Panc1 (cell line): Measurements from ENCODE around the gene SECTM1. TPM values are rescaled to one million over a fixed set of nuclear protein-coding genes. Genes with fewer than 3 reads are reported as not detected.

Source experiments
- ATAC-seq: fragments of 200-7000 bp; cut with Tn5 transposase; 2 replicates; pipeline ENCODE4 v1.9.1; 2020; ENCODE audit warnings: mild to moderate bottlenecking, moderate library complexity
- BruUV-seq: library from RNA; stranded (reverse); fragments of 400-500 nt; replicated peaks from 2 replicates; lab custom pipeline; 2021; lab: Mats Ljungman, UMichigan
- CTCF ChIA-PET: fragments of 300-600 bp; sonication (Branson Sonifier 250); formaldehyde crosslinking; loops from one replicate; lab custom pipeline; 2022; ENCODE audit warnings: antibody characterized with exemption; lab: Charles Lee
- POLR2A ChIA-PET: fragments of 300-600 bp; sonication (Branson Sonifier 250); formaldehyde crosslinking; loops from one replicate; lab custom pipeline; 2022; ENCODE audit warnings: antibody characterized with exemption; lab: Charles Lee
- DNase-seq: peaks from one replicate; pipeline ENCODE4 v3.0.0-alpha.2; 2010; ENCODE audit warnings: low read depth, low spot score
- H3K27ac ChIP-seq: 2 replicates; pipeline ENCODE4 v1.5.1; 2011; ENCODE audit warnings: mild to moderate bottlenecking, low read length, inconsistent platforms
- H3K27me3 ChIP-seq: fragments of 200-500 bp; sonication (Bioruptor generic); 2 replicates; pipeline ENCODE4 v1.6.0; 2014; ENCODE audit warnings: low read length, inconsistent platforms; ENCODE audit not compliant: control insufficient read depth, insufficient read depth
- H3K36me3 ChIP-seq: fragments of 200-500 bp; sonication (Bioruptor generic); 2 replicates; pipeline ENCODE4 v1.5.1; 2014; ENCODE audit warnings: inconsistent platforms, mild to moderate bottlenecking, low read length, moderate library complexity; ENCODE audit not compliant: control insufficient read depth, insufficient read depth
- H3K4me1 ChIP-seq: 2 replicates; pipeline ENCODE4 v1.5.1; 2011; ENCODE audit warnings: inconsistent platforms, mild to moderate bottlenecking, low read length, moderate library complexity; ENCODE audit not compliant: control insufficient read depth, insufficient read depth
- H3K4me3 ChIP-seq, 2 experiments: 2 replicates each; pipeline ENCODE4 v1.5.1; 2011 to 2012; ENCODE audit warnings: low read depth in 2 of 2, low read length in 2 of 2, mild to moderate bottlenecking in 2 of 2, inconsistent platforms in 1 of 2, moderate library complexity in 1 of 2
- H3K9me3 ChIP-seq: fragments of 200-500 bp; sonication (Bioruptor generic); 2 replicates; pipeline ENCODE4 v1.5.1; 2014; ENCODE audit warnings: low read depth, mild to moderate bottlenecking, inconsistent platforms, low read length, moderate library complexity; ENCODE audit not compliant: control insufficient read depth, insufficient read depth
- POLR2AphosphoS5 ChIP-seq: IDR thresholded peaks from 2 replicates; pipeline ENCODE4 v1.6.1; 2012; ENCODE audit warnings: mild to moderate bottlenecking, low read depth, low read length, moderate library complexity
- SIN3A ChIP-seq: IDR thresholded peaks from 2 replicates; pipeline ENCODE4 v1.6.1; 2012; ENCODE audit warnings: low read depth, mild to moderate bottlenecking, low read length, moderate library complexity, borderline replicate concordance; ENCODE audit not compliant: insufficient read depth
- TCF7L2 ChIP-seq: IDR thresholded peaks from 2 replicates; pipeline ENCODE4 v1.6.1; 2011; ENCODE audit warnings: mild to moderate bottlenecking, low read depth, low read length, inconsistent platforms
- in situ Hi-C: cut with HindIII; loops from 2 replicates; pipeline ENCODE4 v1.10.0; 2016; ENCODE audit warnings: low sequenced_read_pairs, low pct_unique_long_range_greater_than_20kb
- intact Hi-C: fragments of 100-400 bp; cut with micrococcal nuclease; formaldehyde crosslinking; loops from one replicate; pipeline ENCODE4 v1.10.0; 2022; ENCODE audit not compliant: unreplicated experiment
- total RNA-seq: library from RNA; stranded (reverse); gene quantifications from one replicate; pipeline ENCODE4 v1.2.1, GENCODE V29; 2021; ENCODE audit not compliant: unreplicated experiment
- TF ChIP-seq, protein P1 (sequence below), 2 experiments: IDR thresholded peaks; 2 replicates each; pipeline ENCODE4 v1.6.1; 2011 to 2012; ENCODE audit warnings: low read depth in 2 of 2, control low read depth in 1 of 2, low read length in 1 of 2, mild to moderate bottlenecking in 1 of 2, moderate library complexity in 1 of 2; ENCODE audit not compliant: insufficient read depth in 1 of 2
- TF ChIP-seq, protein P2 (sequence below): fragments of 450-650 bp; IDR thresholded peaks from 2 replicates; pipeline ENCODE4 v1.5.1; 2017; ENCODE audit warnings: mild to moderate bottlenecking

The SECTM1 gene
- total RNA-seq, 1 experiment from 2014 or later = 5.4 TPM

DNA sequence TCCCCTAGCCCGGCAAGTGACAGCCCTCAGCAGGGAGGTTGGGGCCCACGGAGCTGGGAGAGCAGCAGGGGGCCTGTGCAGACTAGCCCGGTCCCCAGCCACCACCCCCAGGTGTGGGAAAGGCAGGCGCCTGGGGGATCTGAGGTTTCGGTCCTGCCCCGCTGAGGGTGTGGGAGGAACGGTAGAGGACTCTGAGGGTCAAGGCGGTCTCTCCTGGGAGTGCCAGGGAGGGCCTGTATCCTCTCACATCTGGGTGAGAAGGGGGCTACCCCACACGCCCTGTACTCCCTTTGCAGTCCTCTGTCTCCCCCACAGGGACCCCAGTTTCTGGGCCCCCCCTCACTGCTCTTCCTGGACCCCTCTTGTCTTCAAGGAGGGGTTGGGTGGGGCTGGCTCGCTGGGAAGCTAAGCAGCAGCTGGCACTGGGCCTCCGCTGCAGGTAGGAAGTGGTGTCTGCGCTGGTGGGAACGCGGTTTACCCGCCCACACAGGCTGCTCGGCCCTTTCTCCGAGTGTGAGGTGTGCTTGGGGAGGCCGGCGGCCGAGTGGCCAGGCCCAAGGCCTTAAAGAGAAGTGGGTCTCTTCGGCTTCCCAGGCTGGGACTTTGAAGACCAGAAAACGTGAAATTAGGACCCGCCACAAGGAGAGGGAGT, 31.5 kb downstream of the SECTM1 start:
- in situ Hi-C loops = no loop called here
- BruUV-seq = no TSS peak

DNA sequence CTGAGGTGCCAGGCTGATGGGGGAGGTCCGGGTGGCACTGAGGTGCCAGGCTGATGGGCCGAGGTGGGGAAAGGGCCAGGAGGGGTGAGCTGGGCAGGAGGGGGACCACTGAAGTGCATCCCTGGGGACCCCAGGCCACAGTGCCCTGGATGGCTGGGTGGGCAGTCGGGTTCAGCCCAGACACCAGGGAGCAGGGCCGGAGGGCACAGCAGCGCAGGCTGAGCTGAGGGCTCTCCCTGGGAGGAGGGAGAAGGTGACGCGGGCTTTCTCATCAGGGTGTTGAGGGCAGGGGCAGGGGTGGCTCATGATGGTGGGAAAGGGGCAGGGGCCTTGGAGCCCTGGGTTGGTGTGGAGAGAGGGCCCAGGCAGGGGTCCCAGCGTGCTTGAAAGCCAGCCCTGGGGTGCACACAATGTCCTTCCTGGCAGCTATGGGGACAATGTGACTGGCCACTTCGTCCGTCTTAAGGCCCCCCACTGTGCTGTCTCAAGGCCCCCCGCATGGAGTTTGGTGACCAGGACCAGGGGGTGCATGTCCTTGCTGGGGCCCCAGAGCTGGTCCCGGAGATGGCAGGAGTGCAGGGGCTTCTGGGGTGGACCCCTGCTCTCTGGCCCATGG, 32.2 kb downstream of the SECTM1 start:
- in situ Hi-C loops (no loop called here), intact Hi-C loops (no loop called here)
- CTCF ChIA-PET = interaction anchor here (0.8 to 1.4 kb wide), 3 partner anchors 16 to 49 kb away, joined by 3 to 11 read pairs (median 4); partner anchors contain the start of gene CD7
- no peak for ATAC-seq
- DNase-seq = no peak
- no peak overlapping the region for H3K4me3 ChIP-seq
- POLR2A ChIA-PET = no interaction called here
- TF ChIP-seq, protein P1, sequence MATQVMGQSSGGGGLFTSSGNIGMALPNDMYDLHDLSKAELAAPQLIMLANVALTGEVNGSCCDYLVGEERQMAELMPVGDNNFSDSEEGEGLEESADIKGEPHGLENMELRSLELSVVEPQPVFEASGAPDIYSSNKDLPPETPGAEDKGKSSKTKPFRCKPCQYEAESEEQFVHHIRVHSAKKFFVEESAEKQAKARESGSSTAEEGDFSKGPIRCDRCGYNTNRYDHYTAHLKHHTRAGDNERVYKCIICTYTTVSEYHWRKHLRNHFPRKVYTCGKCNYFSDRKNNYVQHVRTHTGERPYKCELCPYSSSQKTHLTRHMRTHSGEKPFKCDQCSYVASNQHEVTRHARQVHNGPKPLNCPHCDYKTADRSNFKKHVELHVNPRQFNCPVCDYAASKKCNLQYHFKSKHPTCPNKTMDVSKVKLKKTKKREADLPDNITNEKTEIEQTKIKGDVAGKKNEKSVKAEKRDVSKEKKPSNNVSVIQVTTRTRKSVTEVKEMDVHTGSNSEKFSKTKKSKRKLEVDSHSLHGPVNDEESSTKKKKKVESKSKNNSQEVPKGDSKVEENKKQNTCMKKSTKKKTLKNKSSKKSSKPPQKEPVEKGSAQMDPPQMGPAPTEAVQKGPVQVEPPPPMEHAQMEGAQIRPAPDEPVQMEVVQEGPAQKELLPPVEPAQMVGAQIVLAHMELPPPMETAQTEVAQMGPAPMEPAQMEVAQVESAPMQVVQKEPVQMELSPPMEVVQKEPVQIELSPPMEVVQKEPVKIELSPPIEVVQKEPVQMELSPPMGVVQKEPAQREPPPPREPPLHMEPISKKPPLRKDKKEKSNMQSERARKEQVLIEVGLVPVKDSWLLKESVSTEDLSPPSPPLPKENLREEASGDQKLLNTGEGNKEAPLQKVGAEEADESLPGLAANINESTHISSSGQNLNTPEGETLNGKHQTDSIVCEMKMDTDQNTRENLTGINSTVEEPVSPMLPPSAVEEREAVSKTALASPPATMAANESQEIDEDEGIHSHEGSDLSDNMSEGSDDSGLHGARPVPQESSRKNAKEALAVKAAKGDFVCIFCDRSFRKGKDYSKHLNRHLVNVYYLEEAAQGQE (IDR thresholded peaks at IDR 0.05; ENCODE audit: insufficient read depth in 1 of 2, low read depth in 2 of 2, low read length in 1 of 2) = no peak
- TF ChIP-seq SIN3A (no peak), TCF7L2 (no peak)
- TF ChIP-seq, protein P2, sequence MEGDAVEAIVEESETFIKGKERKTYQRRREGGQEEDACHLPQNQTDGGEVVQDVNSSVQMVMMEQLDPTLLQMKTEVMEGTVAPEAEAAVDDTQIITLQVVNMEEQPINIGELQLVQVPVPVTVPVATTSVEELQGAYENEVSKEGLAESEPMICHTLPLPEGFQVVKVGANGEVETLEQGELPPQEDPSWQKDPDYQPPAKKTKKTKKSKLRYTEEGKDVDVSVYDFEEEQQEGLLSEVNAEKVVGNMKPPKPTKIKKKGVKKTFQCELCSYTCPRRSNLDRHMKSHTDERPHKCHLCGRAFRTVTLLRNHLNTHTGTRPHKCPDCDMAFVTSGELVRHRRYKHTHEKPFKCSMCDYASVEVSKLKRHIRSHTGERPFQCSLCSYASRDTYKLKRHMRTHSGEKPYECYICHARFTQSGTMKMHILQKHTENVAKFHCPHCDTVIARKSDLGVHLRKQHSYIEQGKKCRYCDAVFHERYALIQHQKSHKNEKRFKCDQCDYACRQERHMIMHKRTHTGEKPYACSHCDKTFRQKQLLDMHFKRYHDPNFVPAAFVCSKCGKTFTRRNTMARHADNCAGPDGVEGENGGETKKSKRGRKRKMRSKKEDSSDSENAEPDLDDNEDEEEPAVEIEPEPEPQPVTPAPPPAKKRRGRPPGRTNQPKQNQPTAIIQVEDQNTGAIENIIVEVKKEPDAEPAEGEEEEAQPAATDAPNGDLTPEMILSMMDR = no peak
- H3K4me1 ChIP-seq = peaks cover 51% of the 10 kb centered on the region
- no peaks in the 10 kb centered on the region for H3K9me3 ChIP-seq
- H3K27ac ChIP-seq = no peak overlapping the region
- BruUV-seq = no TSS peak
- H3K36me3 ChIP-seq = no peaks in the 10 kb centered on the region
- no peaks in the 10 kb centered on the region for H3K27me3 ChIP-seq

More for the DNA sequence above, 31.5 kb downstream of the SECTM1 start:
- Histone ChIP-seq H3K27me3 (no peaks in the 10 kb centered on the region), H3K9me3 (no peaks in the 10 kb centered on the region), H3K4me1 (peaks cover 44% of the 10 kb centered on the region), H3K4me3 (no peak overlapping the region), H3K36me3 (no peaks in the 10 kb centered on the region), H3K27ac (no peak overlapping the region)
- ATAC-seq (no peak), DNase-seq (no peak)
- no peak for TF ChIP-seq POLR2AphosphoS5
- no peak for TF ChIP-seq SIN3A
- TF ChIP-seq TCF7L2 = no peak
- TF ChIP-seq, protein P1 (IDR thresholded peaks at IDR 0.05; ENCODE audit: insufficient read depth in 1 of 2, low read depth in 2 of 2, low read length in 1 of 2) = no peak
- intact Hi-C loops = no loop called here
- ChIA-PET CTCF (interaction anchor here (1.1 to 1.4 kb wide), 2 partner anchors 23 to 48 kb away, joined by 4 to 11 read pairs; no protein-coding TSS in a partner anchor), POLR2A (no interaction called here)
